Measurements from ENCODE around the gene CELF4. TPM values are rescaled to one million over a fixed set of nuclear protein-coding genes. Genes with fewer than 3 reads are reported as not detected.

CELF4 gene
- total and polyA plus RNA-seq, 2 experiments from 2014 or later: 1.6 to 2.1 TPM

DNA sequence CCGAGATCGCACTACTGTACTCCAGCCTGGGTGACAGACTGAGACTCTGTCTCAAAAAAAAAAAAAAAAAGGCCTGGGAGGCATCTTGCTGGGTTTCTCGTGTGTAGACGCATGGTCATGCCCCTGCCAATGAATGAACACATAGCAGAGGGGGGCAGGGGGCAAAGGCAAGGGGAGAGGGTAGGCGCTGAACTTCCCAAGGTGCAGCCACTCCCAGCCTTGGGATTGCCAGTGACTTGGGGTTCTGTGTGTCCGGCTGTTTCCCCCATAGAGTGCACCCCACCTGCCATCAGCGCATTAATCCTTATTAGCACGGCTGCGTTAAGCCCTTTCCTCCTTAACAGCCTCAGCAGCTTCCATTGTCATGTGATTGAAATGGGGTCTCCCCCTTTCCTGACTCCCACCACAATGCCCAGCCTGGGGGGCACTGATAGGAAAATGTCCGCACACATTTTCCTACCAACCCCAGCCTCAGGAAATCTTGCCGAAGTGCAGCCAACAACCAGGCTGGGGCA, 225.8 kb downstream of the CELF4 start:
- no peaks in the 10 kb centered on the region for H3K36me3 ChIP-seq
- H3K27me3 ChIP-seq: peaks cover 14% of the 10 kb centered on the region
- no peaks in the 10 kb centered on the region for H3K9me3 ChIP-seq (ENCODE audit: low read depth)
- TF ChIP-seq CTCF (IDR thresholded peaks at IDR 0.05; ENCODE audit: low read depth, low read length): no peak
- H3K4me1 ChIP-seq (ENCODE audit: low read depth): no peaks in the 10 kb centered on the region
- H3K27ac ChIP-seq: no peak overlapping the region
- DNase-seq (ENCODE audit: low read depth in 1 of 2, low spot score in 1 of 2): no peak
- H3K4me3 ChIP-seq: no peak overlapping the region

DNA sequence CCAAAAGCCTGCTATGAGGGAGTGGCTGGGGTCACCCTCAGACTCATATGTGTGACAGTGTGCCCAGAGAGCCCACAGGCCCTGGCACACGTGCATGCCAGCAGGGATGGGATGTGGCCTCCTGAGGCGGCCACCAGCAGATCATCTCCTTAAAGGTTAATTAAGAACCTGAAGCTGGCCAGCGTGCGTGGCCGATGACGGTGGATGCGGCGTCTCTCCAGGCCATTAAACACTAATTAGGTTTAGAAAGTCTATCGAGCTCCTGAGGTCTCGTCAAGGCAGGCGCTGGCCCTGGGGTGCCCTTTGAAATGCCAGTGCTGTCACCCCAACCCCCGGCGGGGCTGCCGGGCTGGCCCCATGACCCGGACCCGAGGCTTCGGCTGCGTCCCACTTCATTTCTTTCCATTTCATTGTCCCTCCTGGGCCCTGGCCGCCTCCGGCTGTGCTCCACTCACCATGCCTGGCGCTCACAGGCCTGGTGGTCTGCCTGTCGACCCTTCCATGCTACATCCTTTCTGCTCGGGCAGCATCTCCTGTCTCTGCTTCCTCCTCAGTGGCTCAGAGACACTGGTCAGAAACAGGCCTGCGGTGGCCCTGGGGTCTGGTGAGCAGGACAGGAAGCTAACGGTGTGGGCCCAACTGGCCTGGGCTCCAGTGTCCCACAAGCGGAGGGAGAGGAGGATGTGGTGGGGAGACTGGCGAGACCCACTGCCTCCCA, 228.9 kb downstream of the CELF4 start:
- TF ChIP-seq CTCF (IDR thresholded peaks at IDR 0.05; ENCODE audit: low read depth, low read length): no peak
- Histone ChIP-seq H3K9me3 (ENCODE audit: low read depth) (no peaks in the 10 kb centered on the region), H3K4me1 (ENCODE audit: low read depth) (no peaks in the 10 kb centered on the region), H3K4me3 (no peak overlapping the region), H3K27me3 (no peaks in the 10 kb centered on the region), H3K36me3 (no peaks in the 10 kb centered on the region), H3K27ac (no peak overlapping the region)
- DNase-seq (ENCODE audit: low read depth in 1 of 2, low spot score in 1 of 2): no peak

DNA sequence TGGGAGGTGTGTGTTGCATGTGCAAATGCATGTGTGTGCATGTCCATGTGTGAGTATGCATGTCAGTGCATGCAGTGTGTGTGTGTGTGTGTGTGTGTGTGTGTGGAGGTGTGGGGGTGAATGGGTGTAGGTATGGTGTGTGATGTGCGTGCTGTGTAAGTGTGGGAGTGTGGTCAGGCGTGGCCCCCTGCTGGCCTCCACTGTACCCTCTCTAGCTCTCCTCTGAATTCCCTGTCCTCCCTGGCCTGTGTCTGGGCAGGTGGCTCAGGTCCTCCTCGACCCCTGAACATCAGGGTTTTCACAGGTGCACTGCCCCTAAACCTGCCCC, 230.2 kb downstream of the CELF4 start:
- Histone ChIP-seq H3K27me3 (no peaks in the 10 kb centered on the region), H3K27ac (no peak overlapping the region), H3K36me3 (no peaks in the 10 kb centered on the region), H3K4me3 (no peak overlapping the region), H3K9me3 (ENCODE audit: low read depth) (no peaks in the 10 kb centered on the region), H3K4me1 (ENCODE audit: low read depth) (no peaks in the 10 kb centered on the region)
- peak; percentile 43 for TF ChIP-seq CTCF (IDR thresholded peaks at IDR 0.05; ENCODE audit: low read depth, low read length)
- peak in 1 of 2 donors; percentile 35 for DNase-seq (ENCODE audit: low read depth in 1 of 2, low spot score in 1 of 2)

DNA sequence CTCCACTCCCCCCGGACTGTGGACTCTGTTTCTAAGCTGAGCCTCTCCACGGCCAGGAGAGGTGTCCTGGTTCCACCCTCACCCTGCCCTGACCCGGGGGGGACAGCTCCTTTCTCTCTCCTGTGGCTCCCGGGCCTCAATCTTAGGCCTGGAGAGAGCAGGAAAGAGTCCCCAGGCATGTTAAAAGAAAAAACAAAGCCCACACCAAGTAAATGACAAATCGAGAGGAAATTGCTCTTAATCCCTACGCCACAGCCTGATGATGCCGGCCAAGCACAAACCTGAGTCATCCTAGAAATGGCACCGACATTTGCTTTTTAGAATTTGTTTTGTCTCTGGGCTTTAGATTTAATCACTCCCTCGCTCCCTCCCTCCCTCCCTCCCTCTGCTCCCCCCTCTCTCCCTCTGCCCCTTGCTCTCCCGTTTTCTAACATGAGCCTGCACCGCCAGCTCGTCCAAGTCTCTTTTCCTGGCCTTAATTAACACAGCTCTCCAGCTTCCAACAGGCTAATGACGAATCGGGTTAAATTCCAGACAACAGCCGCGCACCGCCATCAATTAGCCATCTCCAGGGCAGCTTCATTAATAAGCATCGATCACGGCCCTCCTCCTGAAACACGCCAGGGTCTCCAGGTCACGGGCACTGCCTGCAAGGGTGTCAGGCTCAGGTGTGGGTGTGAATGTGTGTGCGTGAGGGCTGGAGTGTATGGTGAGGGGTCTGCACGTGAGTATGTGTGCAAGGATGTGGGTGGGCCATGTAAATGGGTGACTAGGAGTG, 230.8 kb downstream of the CELF4 start:
- Histone ChIP-seq H3K4me1 (ENCODE audit: low read depth) (no peaks in the 10 kb centered on the region), H3K36me3 (no peaks in the 10 kb centered on the region), H3K27me3 (no peaks in the 10 kb centered on the region), H3K9me3 (ENCODE audit: low read depth) (no peaks in the 10 kb centered on the region), H3K4me3 (no peak overlapping the region), H3K27ac (no peak overlapping the region)
- DNase-seq (ENCODE audit: low read depth in 1 of 2, low spot score in 1 of 2): peak in 1 of 2 donors; percentile 48
- TF ChIP-seq CTCF (IDR thresholded peaks at IDR 0.05; ENCODE audit: low read depth, low read length): no peak

- Histone ChIP-seq H3K4me3 (no peak overlapping the region), H3K27ac (no peak overlapping the region), H3K4me1 (ENCODE audit: low read depth) (no peaks in the 10 kb centered on the region), H3K9me3 (ENCODE audit: low read depth) (no peaks in the 10 kb centered on the region), H3K36me3 (no peaks in the 10 kb centered on the region), H3K27me3 (no peaks in the 10 kb centered on the region)
- no peak for DNase-seq (ENCODE audit: low read depth in 1 of 2, low spot score in 1 of 2)
- no peak for TF ChIP-seq CTCF (IDR thresholded peaks at IDR 0.05; ENCODE audit: low read depth, low read length)
Observed at GRCh38 chr18:37332628-37333420, 232.8 kb downstream of the CELF4 start.
